Central memory CD8-positive, alpha-beta T cell (primary cell): ENCODE results near the gene GEMIN5.

ENCODE experiments used
- ATAC-seq: fragments of 150-1000 bp; cut with Tn5 transposase; replicated peaks from 2 replicates; pipeline ENCODE4 v1.10.0; 2022; ENCODE audit warnings: mild to moderate bottlenecking, moderate FRiP score, moderate number of reproducible peaks; ENCODE audit not compliant: poor library complexity, severe bottlenecking; ENCODE audit errors: extremely low read depth
- DNase-seq, 2 donors: peaks; one replicate each; pipeline ENCODE4 v3.0.0; 2021; ENCODE audit warnings: low spot score in 2 of 2
- H3K27ac Mint-ChIP-seq: one replicate; pipeline ENCODE4 v1.8.0; 2022; ENCODE audit warnings: low read depth, mild to moderate bottlenecking, moderate library complexity, mixed read lengths
- H3K27me3 Mint-ChIP-seq: one replicate; pipeline ENCODE4 v1.8.0; 2022; ENCODE audit warnings: mixed read lengths
- H3K36me3 Mint-ChIP-seq: one replicate; pipeline ENCODE4 v1.8.0; 2022; ENCODE audit warnings: mild to moderate bottlenecking, moderate library complexity, mixed read lengths; ENCODE audit not compliant: insufficient read depth
- H3K4me1 Mint-ChIP-seq: one replicate; pipeline ENCODE4 v1.8.0; 2022; ENCODE audit warnings: mixed read lengths
- H3K4me3 Mint-ChIP-seq: one replicate; pipeline ENCODE4 v1.8.0; 2022; ENCODE audit warnings: mild to moderate bottlenecking, moderate library complexity, mixed read lengths
- H3K9me3 Mint-ChIP-seq: one replicate; pipeline ENCODE4 v1.8.0; 2022; ENCODE audit warnings: mixed read lengths

Gene GEMIN5

DNA sequence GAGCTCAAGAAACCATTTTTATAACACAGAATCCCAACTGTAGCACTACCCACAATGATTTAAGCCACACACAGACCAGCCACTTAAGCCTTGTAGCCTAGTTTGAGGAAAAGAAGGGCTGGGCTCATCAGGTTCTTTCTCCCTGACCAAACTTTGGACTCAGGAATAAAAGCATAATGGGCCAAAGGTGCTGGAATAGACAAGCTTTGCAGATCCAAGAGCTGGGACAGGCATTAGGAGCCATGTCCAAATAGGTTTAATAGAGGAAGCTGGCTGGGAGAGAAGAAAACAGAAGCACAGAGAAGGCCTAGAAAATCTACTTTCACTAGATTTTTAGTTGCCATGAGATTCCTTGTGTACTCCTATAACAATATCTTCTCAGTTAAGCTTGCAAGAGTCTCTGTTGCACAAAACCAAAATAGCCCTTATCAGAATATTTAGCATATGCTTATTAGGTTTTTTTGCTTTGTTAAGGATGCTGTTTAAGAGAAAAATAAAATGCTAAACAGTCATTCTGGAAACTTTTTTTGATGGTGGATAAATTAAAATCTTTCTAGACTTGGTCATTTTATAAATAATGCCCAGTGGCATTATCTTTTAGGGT, 41.3 kb downstream of the GEMIN5 start:
- no peak overlapping the region for H3K27ac Mint-ChIP-seq
- H3K4me1 Mint-ChIP-seq, result no peaks in the 10 kb centered on the region
- peaks cover 53% of the 10 kb centered on the region for H3K36me3 Mint-ChIP-seq
- H3K4me3 Mint-ChIP-seq, result no peak overlapping the region
- no peaks in the 10 kb centered on the region for H3K9me3 Mint-ChIP-seq
- no peaks in the 10 kb centered on the region for H3K27me3 Mint-ChIP-seq
- DNase-seq (no peak), ATAC-seq (no peak)

DNA sequence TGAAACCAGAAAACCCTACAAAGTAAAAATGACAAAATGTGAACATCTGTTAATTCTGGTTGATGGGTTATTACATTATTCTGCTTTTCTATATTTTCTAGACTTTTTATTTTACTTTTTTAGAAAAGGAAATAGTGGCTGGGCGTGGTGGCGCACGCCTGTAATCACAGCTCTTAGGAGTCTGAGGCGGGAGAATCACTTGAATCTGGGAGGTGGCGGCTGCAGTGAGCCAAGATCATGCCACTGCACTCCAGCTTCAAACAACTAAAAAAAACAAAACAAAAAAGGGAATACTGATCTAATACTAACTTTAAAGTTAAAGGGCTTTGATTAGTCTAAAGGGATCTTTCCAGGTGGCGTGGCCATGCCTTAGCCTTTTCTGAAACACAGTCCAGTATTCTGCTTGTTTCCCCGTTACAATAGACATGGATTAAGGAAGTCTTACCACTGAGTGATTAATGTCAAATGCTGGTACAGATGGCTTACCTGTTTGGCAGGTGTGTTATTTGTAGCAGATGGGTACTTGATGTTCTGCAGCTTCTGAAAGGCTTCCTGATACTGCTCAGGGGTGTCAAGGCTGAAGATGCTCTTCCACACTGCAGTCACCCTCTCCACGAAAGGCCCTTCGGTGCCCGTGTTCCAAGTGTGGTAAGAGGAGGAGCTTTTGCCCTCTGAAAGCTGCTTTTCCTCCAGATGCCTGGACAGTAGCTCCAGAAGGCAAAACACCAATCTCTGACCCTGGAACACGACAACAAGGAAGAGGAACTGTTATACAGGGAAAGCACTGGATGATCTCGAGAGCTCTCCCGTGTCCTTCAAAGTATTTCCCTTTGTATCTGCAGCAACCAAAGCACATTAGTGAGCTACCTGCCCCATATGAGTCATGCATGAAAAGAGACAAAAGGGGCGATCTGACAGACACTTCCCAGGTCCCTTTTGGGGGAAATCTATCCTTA, 42.1 kb downstream of the GEMIN5 start:
- Mint-ChIP-seq H3K4me1 (no peaks in the 10 kb centered on the region), H3K27ac (no peak overlapping the region), H3K9me3 (no peaks in the 10 kb centered on the region), H3K27me3 (no peaks in the 10 kb centered on the region), H3K4me3 (no peak overlapping the region), H3K36me3 (peaks cover 55% of the 10 kb centered on the region)
- ATAC-seq (no peak), DNase-seq (no peak)

DNA sequence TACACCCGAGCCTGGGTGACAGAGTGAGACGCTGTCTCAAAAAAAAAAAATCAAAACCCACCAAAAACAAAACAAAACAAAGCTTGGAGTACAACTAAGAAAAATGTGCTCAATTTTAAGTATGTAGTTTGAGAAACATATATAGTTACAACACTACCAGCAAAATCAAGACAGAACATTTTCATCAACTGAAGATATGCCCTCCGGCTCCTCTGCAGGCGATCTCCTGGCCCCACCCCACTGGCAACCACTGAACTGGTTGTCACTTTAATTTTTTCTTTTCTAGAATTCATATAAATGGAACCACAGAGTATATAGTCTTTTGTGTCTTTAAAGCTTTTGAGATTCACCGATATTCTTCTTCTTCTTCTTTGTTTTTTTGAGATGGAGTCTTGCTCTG, 44.6 kb downstream of the GEMIN5 start:
- no peaks in the 10 kb centered on the region for H3K9me3 Mint-ChIP-seq
- no peak overlapping the region for H3K4me3 Mint-ChIP-seq
- DNase-seq, result no peak
- no peaks in the 10 kb centered on the region for H3K4me1 Mint-ChIP-seq
- no peak overlapping the region for H3K27ac Mint-ChIP-seq
- no peaks in the 10 kb centered on the region for H3K27me3 Mint-ChIP-seq
- H3K36me3 Mint-ChIP-seq, result peaks cover 56% of the 10 kb centered on the region
- ATAC-seq, result no peak

DNA sequence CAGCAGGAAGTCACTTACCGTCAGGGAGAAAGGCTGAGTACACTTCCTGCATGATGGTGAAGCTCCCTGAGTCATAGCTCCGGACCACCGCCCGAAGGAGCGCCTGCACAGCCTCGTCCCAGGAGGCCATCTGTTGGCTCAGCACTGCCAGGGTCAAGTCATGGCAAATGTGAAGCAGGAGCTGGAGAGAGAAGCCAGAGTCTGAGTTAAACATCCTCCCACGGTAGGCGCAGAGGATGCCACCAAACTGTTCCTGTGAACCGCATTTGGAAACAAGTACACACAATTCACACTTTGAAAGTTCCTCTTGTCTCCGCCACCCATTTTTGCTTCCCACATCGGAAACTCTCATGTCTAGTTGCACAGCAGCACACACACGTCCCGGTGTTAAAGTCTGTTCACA, 45.6 kb downstream of the GEMIN5 start:
- Mint-ChIP-seq H3K4me3 (no peak overlapping the region), H3K27ac (no peak overlapping the region), H3K9me3 (no peaks in the 10 kb centered on the region), H3K36me3 (peaks cover 55% of the 10 kb centered on the region), H3K27me3 (no peaks in the 10 kb centered on the region), H3K4me1 (no peaks in the 10 kb centered on the region)
- ATAC-seq, result no peak
- no peak for DNase-seq

DNA sequence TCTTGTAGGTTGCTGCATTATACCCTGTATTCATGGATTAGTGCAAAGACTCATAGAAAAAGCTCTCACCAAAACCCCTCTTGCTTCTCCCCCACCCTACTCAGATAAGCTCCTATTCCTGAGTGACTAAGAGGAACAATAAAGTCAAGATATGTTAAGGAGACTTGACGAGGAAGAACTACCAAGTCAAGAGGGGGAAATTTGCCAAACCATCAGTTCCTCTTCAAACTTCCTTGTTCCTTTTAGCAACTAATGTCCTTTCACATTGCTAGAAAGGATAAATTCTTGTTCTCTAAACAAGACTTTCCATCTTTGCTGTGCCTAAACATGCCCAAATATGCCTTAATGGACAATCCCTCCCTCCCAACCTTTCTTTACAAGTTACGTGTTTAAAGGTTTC, 52.6 kb downstream of the GEMIN5 start:
- Mint-ChIP-seq H3K9me3 (peaks cover 20% of the 10 kb centered on the region), H3K4me1 (no peaks in the 10 kb centered on the region), H3K27ac (no peak overlapping the region), H3K27me3 (no peaks in the 10 kb centered on the region), H3K4me3 (no peak overlapping the region), H3K36me3 (peaks cover 25% of the 10 kb centered on the region)
- ATAC-seq (no peak), DNase-seq (no peak)

DNA sequence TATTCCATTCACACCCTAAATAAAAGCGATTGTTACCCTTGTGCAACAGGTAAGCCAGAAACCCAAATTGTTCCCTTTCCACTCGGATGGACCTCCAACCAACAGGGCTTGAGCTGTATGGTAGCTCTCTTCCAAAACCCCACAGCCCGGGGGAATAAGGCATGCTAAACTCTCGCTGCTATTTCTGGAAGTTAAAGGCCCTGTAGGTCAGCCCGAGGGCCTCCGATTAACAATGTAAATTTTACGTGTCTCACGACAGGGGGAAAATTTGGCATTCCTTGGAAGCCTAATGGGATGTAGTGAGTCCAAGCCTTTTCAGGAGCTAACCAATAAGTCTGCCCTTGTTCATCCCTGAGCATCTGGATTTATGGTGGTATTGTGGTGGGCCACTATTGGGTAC, 53.6 kb downstream of the GEMIN5 start:
- ATAC-seq (no peak), DNase-seq (no peak)
- Mint-ChIP-seq H3K4me1 (no peaks in the 10 kb centered on the region), H3K36me3 (peaks cover 20% of the 10 kb centered on the region), H3K27ac (no peak overlapping the region), H3K9me3 (peaks cover 26% of the 10 kb centered on the region), H3K27me3 (no peaks in the 10 kb centered on the region), H3K4me3 (no peak overlapping the region)

DNA sequence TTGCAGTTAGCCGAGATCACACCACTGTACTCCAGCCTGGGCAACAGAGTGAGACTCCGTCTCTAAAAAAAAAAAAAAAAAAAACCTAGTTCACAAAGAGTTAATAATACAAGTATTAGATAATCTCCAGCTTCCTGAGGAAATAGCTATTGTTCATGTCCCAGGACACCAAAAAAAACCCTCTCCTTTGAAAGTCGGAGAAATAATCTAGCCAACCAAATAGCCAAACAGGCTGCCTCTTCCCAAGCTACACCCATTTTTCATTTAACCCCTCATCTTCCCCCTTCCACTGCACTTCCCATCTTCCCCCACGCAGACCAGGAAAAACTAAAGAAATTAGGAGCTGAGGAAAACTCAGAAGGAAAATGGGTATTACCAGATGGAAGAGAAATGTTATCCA, 56.0 kb downstream of the GEMIN5 start:
- H3K36me3 Mint-ChIP-seq, result peaks cover 10% of the 10 kb centered on the region

DNA sequence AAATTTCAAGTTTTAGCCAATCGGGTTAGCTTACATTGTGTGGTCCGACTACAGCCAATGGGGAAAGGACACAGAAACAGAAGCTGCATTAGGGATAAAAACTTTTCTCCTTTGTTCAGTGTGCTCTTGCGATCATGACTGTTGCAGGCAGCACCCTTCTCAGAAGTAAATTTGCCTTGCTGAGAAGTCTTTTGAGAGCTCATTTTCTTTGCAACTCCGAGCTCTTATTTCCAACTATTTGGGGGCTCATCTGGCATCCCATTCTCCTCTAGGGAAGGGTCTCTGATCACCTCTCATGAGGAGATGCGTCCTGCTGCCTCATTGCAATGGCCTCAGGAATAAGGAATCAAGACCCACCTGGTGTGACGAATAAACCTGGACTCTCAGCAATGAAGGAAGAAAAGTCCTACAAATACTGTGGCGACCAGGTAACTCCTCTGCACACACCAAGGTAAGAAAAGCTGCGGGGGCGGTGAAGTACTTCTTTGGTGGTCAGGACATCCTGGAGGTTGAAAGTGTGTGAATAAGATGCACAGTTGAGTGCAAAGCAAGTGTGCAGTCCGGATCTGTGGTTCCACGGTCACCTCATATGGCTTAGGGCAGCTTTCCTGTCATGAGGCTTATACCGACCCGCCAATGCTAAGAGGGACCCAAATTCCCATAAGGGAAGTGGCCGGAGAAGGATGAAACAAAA, 59.2 kb downstream of the GEMIN5 start:
- H3K4me3 Mint-ChIP-seq, result no peak overlapping the region
- no peaks in the 10 kb centered on the region for H3K4me1 Mint-ChIP-seq
- H3K9me3 Mint-ChIP-seq, result peaks cover 12% of the 10 kb centered on the region
- ATAC-seq (no peak), DNase-seq (no peak)
- peaks cover 28% of the 10 kb centered on the region for H3K36me3 Mint-ChIP-seq
- H3K27me3 Mint-ChIP-seq, result no peaks in the 10 kb centered on the region
- H3K27ac Mint-ChIP-seq, result no peak overlapping the region

More for the DNA sequence above, 56.0 kb downstream of the GEMIN5 start:
- H3K4me3 Mint-ChIP-seq, result no peak overlapping the region
- peaks cover 30% of the 10 kb centered on the region for H3K9me3 Mint-ChIP-seq
- H3K27ac Mint-ChIP-seq, result no peak overlapping the region
- DNase-seq, result no peak
- H3K27me3 Mint-ChIP-seq, result no peaks in the 10 kb centered on the region
- no peak for ATAC-seq
- no peaks in the 10 kb centered on the region for H3K4me1 Mint-ChIP-seq

DNA sequence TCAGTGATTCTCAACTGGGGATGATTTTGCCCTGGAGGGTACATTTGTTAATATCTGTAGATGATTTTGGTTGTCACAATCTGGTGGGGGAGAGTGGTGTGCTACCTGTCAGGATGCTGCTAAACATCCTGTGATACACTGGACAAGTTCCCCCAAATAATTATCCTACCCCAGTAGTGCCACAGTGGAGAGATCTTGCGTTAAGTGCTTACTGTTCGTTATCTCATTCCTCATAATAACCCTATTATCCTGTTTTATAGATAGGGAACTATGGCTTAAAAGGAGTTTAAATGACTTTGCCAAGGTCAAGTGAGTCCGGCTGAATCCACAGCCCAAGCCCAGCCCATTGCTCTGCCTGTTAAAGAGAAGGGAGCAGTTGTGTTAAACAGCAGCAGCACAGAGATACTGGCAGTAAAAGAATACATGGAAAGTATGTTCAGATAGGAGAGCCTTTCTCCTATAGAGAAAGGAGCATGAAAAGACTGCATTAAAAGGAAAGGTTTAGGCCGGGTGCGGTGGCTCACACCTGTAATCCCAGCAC, 64.2 kb downstream of the GEMIN5 start:
- Mint-ChIP-seq H3K36me3 (peaks cover 59% of the 10 kb centered on the region), H3K9me3 (peaks cover 1% of the 10 kb centered on the region), H3K4me3 (no peak overlapping the region), H3K27me3 (no peaks in the 10 kb centered on the region), H3K4me1 (peaks cover 6% of the 10 kb centered on the region), H3K27ac (peak overlapping the region; percentile 26)
- no peak for DNase-seq
- no peak for ATAC-seq

DNA sequence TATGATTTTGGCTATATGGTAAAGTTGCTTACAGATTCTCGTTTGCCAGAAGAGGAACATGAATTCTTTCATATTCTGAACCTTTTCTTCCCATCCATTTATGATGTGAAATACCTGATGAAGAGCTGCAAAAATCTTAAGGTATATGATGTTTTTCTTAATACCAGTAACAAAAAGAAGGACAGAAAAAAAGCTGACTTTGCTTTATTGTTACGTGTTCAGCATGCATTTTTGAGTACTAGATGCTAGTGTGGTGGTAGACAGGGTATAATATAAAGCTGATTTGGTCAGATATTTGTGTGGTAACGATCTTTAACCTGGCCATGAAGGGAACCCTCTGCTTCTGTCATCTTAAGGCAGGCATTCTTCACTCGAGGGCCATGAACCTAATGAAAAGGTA, 66.3 kb downstream of the GEMIN5 start:
- H3K9me3 Mint-ChIP-seq, result no peaks in the 10 kb centered on the region
- no peak overlapping the region for H3K27ac Mint-ChIP-seq
- ATAC-seq (no peak), DNase-seq (no peak)
- no peaks in the 10 kb centered on the region for H3K27me3 Mint-ChIP-seq
- H3K4me3 Mint-ChIP-seq, result no peak overlapping the region
- H3K36me3 Mint-ChIP-seq, result peaks cover 72% of the 10 kb centered on the region
- H3K4me1 Mint-ChIP-seq, result peaks cover 6% of the 10 kb centered on the region

DNA sequence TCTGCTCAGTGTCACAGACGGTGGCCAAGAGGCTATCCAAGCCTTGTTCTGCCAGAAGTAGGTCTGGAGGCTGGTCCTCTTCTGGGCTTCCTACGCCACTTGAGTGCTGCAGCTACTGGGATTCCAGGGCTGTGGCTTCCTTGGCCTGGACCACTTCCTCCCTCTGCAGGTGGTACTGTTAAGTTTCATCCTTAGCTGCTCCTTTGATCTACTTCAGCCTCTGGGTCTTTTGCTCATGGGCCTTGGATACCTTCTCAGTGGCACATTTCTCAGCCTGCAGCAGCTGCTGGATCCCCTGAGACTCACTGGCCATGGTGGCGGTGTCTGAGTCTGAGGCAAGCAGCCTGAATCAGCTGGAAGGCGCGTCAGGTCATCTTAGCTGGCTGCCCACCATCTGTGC, 69.3 kb downstream of the GEMIN5 start:
- Mint-ChIP-seq H3K27ac (no peak overlapping the region), H3K4me3 (no peak overlapping the region), H3K27me3 (no peaks in the 10 kb centered on the region), H3K4me1 (peaks cover 12% of the 10 kb centered on the region), H3K9me3 (no peaks in the 10 kb centered on the region), H3K36me3 (peaks cover 68% of the 10 kb centered on the region)
- no peak for ATAC-seq
- DNase-seq, result no peak

DNA sequence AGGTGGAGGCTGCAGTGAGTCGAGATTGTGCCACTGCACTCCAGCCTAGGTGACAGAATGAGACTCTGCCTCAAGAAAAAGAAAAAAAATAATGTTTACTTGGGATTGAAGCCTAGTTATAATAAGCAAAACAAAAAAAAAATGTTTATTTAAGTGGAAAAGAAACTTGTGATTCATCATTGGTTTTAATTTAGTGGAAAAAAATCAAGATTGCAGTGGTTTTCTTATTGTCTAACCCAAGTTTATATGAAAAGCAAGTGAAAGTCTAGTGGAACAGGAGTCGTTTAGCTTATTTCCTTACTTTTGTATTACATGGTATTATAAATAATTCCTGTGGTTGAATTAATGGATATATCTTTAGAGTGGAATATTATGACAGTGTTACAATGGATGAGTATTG, 71.2 kb downstream of the GEMIN5 start:
- DNase-seq, result no peak
- Mint-ChIP-seq H3K27ac (no peak overlapping the region), H3K36me3 (peaks cover 62% of the 10 kb centered on the region)

More for the DNA sequence above, 71.2 kb downstream of the GEMIN5 start:
- no peak for ATAC-seq
- no peak overlapping the region for H3K4me3 Mint-ChIP-seq
- H3K9me3 Mint-ChIP-seq, result no peaks in the 10 kb centered on the region
- H3K27me3 Mint-ChIP-seq, result no peaks in the 10 kb centered on the region
- H3K4me1 Mint-ChIP-seq, result peaks cover 20% of the 10 kb centered on the region
